ENCODE data around the gene FAH. TPM values are rescaled to one million over a fixed set of nuclear protein-coding genes. Genes with fewer than 3 reads are reported as not detected.

Gene FAH
- total and polyA plus RNA-seq, 3 donors from 2014 or later, result 49.0 to 75.0 (median 58.4) TPM

DNA sequence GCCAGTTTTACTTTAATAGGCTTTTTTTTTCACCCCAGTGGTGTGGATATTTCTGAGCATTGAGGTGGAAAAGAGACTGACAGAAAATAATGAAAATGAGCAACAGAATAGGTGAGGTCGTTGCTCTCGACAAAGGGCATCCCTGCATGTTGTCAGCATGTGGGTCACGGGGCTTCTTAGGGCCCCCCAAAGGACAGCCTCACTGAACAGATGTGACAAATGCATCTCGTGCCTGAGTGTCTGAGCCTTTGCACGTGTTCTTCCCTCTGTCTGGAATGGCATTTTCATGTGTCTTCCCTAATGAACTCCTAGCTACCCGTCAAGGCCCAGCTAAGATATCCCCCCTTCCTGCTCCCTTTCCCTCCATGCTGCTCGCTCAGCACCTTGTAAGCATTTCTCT lies 31.8 kb downstream of the FAH start:
- no peaks in the 10 kb centered on the region for H3K36me3 ChIP-seq (ENCODE audit: low read depth, missing control alignments)
- H3K27me3 ChIP-seq, result no peaks in the 10 kb centered on the region
- no peaks in the 10 kb centered on the region for H3K9me3 ChIP-seq
- TF ChIP-seq, protein P1, sequence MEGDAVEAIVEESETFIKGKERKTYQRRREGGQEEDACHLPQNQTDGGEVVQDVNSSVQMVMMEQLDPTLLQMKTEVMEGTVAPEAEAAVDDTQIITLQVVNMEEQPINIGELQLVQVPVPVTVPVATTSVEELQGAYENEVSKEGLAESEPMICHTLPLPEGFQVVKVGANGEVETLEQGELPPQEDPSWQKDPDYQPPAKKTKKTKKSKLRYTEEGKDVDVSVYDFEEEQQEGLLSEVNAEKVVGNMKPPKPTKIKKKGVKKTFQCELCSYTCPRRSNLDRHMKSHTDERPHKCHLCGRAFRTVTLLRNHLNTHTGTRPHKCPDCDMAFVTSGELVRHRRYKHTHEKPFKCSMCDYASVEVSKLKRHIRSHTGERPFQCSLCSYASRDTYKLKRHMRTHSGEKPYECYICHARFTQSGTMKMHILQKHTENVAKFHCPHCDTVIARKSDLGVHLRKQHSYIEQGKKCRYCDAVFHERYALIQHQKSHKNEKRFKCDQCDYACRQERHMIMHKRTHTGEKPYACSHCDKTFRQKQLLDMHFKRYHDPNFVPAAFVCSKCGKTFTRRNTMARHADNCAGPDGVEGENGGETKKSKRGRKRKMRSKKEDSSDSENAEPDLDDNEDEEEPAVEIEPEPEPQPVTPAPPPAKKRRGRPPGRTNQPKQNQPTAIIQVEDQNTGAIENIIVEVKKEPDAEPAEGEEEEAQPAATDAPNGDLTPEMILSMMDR (IDR thresholded peaks at IDR 0.05), result no peak
- no peaks in the 10 kb centered on the region for H3K4me1 ChIP-seq
- H3K4me3 ChIP-seq, result no peak overlapping the region
- 85 to 88% methylated on average over 7 of the region's 7 CpGs for WGBS, 2 donors
- intact Hi-C loops (cut with DNase I; ENCODE audit: low total_unique reads), result no loop called here
- no peak overlapping the region for H3K27ac ChIP-seq
- no peak for DNase-seq

DNA sequence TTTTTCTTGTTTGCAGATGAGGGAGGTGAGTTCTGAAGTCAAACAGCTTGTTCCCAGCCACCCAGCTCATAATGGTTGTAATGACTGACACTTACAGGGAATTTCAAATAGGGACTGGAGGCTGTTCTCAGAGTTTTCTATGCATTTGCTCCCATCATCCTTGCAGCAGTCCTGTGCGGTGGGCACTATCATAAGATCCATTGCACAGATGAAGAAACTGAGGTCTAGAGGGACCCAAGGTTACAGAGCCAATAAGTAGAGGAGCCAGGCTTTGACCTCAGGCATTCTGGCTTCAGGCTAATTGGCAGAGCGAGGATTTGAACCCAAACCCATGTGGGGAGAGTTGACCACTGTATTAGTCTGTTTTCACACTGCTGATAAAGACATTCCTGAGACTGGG lies 32.4 kb downstream of the FAH start:
- H3K27ac ChIP-seq, result no peak overlapping the region
- 89 to 100% methylated on average over 2 of the region's 2 CpGs for WGBS, 2 donors
- no peaks in the 10 kb centered on the region for H3K4me1 ChIP-seq
- no peaks in the 10 kb centered on the region for H3K9me3 ChIP-seq
- DNase-seq, result no peak
- no peak overlapping the region for H3K4me3 ChIP-seq
- no peaks in the 10 kb centered on the region for H3K36me3 ChIP-seq (ENCODE audit: low read depth, missing control alignments)
- intact Hi-C loops (cut with DNase I; ENCODE audit: low total_unique reads), result no loop called here
- no peak for TF ChIP-seq POLR2A (IDR thresholded peaks at IDR 0.05)
- TF ChIP-seq, protein P1 (IDR thresholded peaks at IDR 0.05), result no peak
- no peaks in the 10 kb centered on the region for H3K27me3 ChIP-seq

DNA sequence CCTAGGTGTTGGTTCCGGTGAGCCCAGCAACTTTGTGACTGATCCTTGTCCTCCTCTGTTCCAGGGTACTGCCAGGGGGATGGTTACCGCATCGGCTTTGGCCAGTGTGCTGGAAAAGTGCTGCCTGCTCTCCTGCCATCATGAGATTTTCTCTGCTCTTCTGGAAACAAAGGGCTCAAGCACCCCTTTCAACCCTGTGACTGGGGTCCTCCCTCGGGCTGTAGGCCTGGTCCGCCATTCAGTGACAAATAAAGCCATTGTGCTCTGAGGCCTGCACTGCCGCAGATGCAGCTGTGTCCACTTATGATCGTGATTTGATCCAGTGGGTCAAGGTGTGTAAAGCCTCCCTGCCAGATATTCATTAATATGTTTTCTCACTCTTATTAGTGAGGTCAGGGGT lies 33.3 kb downstream of the FAH start:
- Histone ChIP-seq H3K27me3 (no peaks in the 10 kb centered on the region), H3K36me3 (ENCODE audit: low read depth, missing control alignments) (no peaks in the 10 kb centered on the region), H3K27ac (no peak overlapping the region), H3K4me3 (no peak overlapping the region), H3K4me1 (no peaks in the 10 kb centered on the region), H3K9me3 (no peaks in the 10 kb centered on the region)
- TF ChIP-seq, protein P1 (IDR thresholded peaks at IDR 0.05), result no peak
- TF ChIP-seq POLR2A (IDR thresholded peaks at IDR 0.05), result no peak
- DNase-seq, result no peak
- intact Hi-C loops (cut with DNase I; ENCODE audit: low total_unique reads), result no loop called here
- WGBS, 2 donors, result 92 to 94% methylated on average over 7 of the region's 7 CpGs

DNA sequence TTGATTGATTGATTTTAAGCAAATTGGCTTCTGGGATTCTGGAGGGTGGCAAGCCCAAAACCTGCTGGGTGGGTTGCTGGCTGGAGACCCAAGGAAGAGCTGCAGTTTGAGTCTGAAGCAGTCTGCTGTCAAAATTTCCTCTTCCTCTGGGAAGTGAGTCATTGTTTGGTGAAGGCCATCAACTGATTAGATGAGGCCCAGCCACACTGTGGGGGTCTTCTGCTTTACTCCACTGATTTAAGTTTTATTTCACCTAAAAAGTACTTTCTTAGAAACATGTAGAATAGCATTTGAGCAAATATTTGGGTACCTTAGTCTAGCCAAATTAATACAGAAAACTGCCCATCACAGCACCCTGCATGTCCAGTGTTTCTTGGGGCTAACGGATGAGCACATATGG lies 33.8 kb downstream of the FAH start:
- H3K27ac ChIP-seq, result no peak overlapping the region
- WGBS, 2 donors, result 93 to 100% methylated on average over 1 of the region's 1 CpG
- TF ChIP-seq, protein P1 (IDR thresholded peaks at IDR 0.05), result no peak
- TF ChIP-seq POLR2A (IDR thresholded peaks at IDR 0.05), result no peak
- DNase-seq, result no peak
- intact Hi-C loops (cut with DNase I; ENCODE audit: low total_unique reads), result no loop called here
- H3K9me3 ChIP-seq, result no peaks in the 10 kb centered on the region
- no peaks in the 10 kb centered on the region for H3K27me3 ChIP-seq
- H3K4me1 ChIP-seq, result no peaks in the 10 kb centered on the region
- no peak overlapping the region for H3K4me3 ChIP-seq
- H3K36me3 ChIP-seq (ENCODE audit: low read depth, missing control alignments), result no peaks in the 10 kb centered on the region

DNA sequence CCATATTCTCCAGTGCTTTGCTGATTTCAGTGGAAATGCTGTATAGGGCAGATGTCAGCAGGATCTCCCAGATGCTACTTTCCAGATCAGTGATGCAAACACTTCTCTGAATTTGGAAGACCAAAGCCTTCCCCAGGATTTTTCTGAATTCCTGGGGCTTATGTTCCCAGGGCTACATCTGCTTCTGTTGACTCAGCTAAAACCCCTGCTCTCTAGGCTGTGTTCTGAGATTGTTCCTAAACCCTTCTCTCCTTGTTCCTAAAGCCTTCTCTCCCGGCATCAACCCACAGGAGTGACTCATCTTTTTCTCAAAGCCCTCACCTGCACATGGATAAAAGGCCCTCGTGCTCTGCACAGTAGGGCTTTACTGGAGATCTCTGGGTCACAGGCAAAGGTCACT lies 35.5 kb downstream of the FAH start:
- 80 to 91% methylated on average over 2 of the region's 2 CpGs for WGBS, 2 donors
- Histone ChIP-seq H3K27me3 (no peaks in the 10 kb centered on the region), H3K9me3 (no peaks in the 10 kb centered on the region), H3K4me1 (no peaks in the 10 kb centered on the region), H3K27ac (no peak overlapping the region), H3K36me3 (ENCODE audit: low read depth, missing control alignments) (no peaks in the 10 kb centered on the region), H3K4me3 (no peak overlapping the region)
- intact Hi-C loops (cut with DNase I; ENCODE audit: low total_unique reads), result no loop called here
- TF ChIP-seq, protein P1 (IDR thresholded peaks at IDR 0.05), result no peak
- TF ChIP-seq POLR2A (IDR thresholded peaks at IDR 0.05), result no peak
- DNase-seq, result no peak

Data from testis (tissue), 3 donors.